HepG2 (cell line): ENCODE data around the gene ADIPOR2. TPM values are rescaled to one million over a fixed set of nuclear protein-coding genes. Genes with fewer than 3 reads are reported as not detected.

ENCODE experiments used
- MED13 ChIP-seq: sonication (generic); formaldehyde crosslinking; IDR thresholded peaks from 2 replicates; pipeline ENCODE4 v1.5.0; 2020; ENCODE audit warnings: missing genetic modification reagents
- RCOR2 ChIP-seq: IDR thresholded peaks from 2 replicates; pipeline ENCODE4 v1.6.1; 2016; ENCODE audit warnings: missing biosample characterization, missing genetic modification reagents
- RFX3 ChIP-seq: IDR thresholded peaks from 2 replicates; pipeline ENCODE4 v1.6.1; 2016; ENCODE audit warnings: missing biosample characterization, missing genetic modification reagents
- ZMAT3 ChIP-seq: sonication (generic); formaldehyde crosslinking; conservative IDR thresholded peaks from 2 replicates; pipeline ENCODE4 v1.7.0; 2021; ENCODE audit warnings: missing genetic modification reagents
- ZNF329 ChIP-seq: sonication (generic); formaldehyde crosslinking; IDR thresholded peaks from 2 replicates; pipeline ENCODE4 v1.9.0; 2021; ENCODE audit warnings: low read depth, mild to moderate bottlenecking, missing genetic modification reagents
- ZNF337 ChIP-seq: sonication (generic); formaldehyde crosslinking; IDR thresholded peaks from 2 replicates; pipeline ENCODE4 v1.5.1; 2020; ENCODE audit warnings: missing genetic modification reagents, low read depth, mild to moderate bottlenecking, borderline replicate concordance
- ZNF558 ChIP-seq: sonication (generic); formaldehyde crosslinking; IDR thresholded peaks from 2 replicates; pipeline ENCODE4 v1.9.0; 2022; ENCODE audit warnings: mild to moderate bottlenecking, missing genetic modification reagents, borderline replicate concordance
- ZNF563 ChIP-seq: sonication (generic); formaldehyde crosslinking; IDR thresholded peaks from 2 replicates; pipeline ENCODE4 v1.8.0; 2022; ENCODE audit warnings: mild to moderate bottlenecking, moderate library complexity, missing genetic modification reagents
- ZNF670 ChIP-seq: sonication (generic); formaldehyde crosslinking; IDR thresholded peaks from 2 replicates; pipeline ENCODE4 v1.8.0; 2022; ENCODE audit warnings: mild to moderate bottlenecking, missing genetic modification reagents, borderline replicate concordance
- ZNF761 ChIP-seq: sonication (generic); formaldehyde crosslinking; conservative IDR thresholded peaks from 2 replicates; pipeline ENCODE4 v1.4.0; 2020; ENCODE audit warnings: mild to moderate bottlenecking, missing genetic modification reagents
- ZNF775 ChIP-seq: sonication (generic); formaldehyde crosslinking; IDR thresholded peaks from 2 replicates; pipeline ENCODE4 v1.4.0; 2020; ENCODE audit warnings: missing genetic modification reagents, mild to moderate bottlenecking, moderate library complexity, borderline replicate concordance
- polyA plus RNA-seq, 8 experiments: library from polyadenylated mRNA; depleted of rRNA in 3 of 8; stranded (reverse) in 7 of 8; unstranded in 1 of 8; fragments of >200 nt; fragmentation: Illumina TruSeq in 4 of 8; extraction: Trizol in 4 of 8; gene quantifications; 2 replicates each; pipeline versions ENCODE4 v1.2.1 to v1.2.3, GENCODE V29; 2011 to 2016; ENCODE audit warnings: low read depth in 4 of 8, missing spikeins in 1 of 8, mixed read lengths in 1 of 8; ENCODE audit not compliant: insufficient read depth in 1 of 8
- total RNA-seq, 5 experiments: library from RNA; depleted of rRNA; stranded (reverse); fragments of >200 nt; fragmentation: Illumina TruSeq; extraction: Trizol; gene quantifications; 2 replicates each; pipeline ENCODE4 v1.2.3, GENCODE V29; 2016; ENCODE audit warnings: low read depth in 1 of 5
- TF ChIP-seq, protein P1 (sequence below): sonication (generic); formaldehyde crosslinking; IDR thresholded peaks from 2 replicates; pipeline ENCODE4 v1.4.0; 2020; ENCODE audit warnings: mild to moderate bottlenecking, missing genetic modification reagents
- TF ChIP-seq, protein P2 (sequence below): sonication (generic); formaldehyde crosslinking; IDR thresholded peaks from 2 replicates; pipeline ENCODE4; 2020; ENCODE audit warnings: missing genetic modification reagents, mild to moderate bottlenecking, borderline replicate concordance
- TF ChIP-seq, protein P3 (sequence below): sonication (generic); formaldehyde crosslinking; IDR thresholded peaks from 2 replicates; pipeline ENCODE4 v1.8.0; 2022; ENCODE audit warnings: mild to moderate bottlenecking, missing genetic modification reagents, borderline replicate concordance
- TF ChIP-seq, protein P4 (sequence below): sonication (generic); formaldehyde crosslinking; IDR thresholded peaks from 2 replicates; pipeline ENCODE4 v1.5.0; 2020; ENCODE audit warnings: missing genetic modification reagents
- TF ChIP-seq, protein P5 (sequence below): sonication (generic); formaldehyde crosslinking; IDR thresholded peaks from 2 replicates; pipeline ENCODE4 v1.8.0; 2022; ENCODE audit warnings: mild to moderate bottlenecking, missing genetic modification reagents

The ADIPOR2 gene
- total and polyA plus RNA-seq, 2 of the 13 experiments (the other 11 are each of a cell fraction or from before 2014, with no cell fraction given), result 35.2 to 52.2 TPM

DNA sequence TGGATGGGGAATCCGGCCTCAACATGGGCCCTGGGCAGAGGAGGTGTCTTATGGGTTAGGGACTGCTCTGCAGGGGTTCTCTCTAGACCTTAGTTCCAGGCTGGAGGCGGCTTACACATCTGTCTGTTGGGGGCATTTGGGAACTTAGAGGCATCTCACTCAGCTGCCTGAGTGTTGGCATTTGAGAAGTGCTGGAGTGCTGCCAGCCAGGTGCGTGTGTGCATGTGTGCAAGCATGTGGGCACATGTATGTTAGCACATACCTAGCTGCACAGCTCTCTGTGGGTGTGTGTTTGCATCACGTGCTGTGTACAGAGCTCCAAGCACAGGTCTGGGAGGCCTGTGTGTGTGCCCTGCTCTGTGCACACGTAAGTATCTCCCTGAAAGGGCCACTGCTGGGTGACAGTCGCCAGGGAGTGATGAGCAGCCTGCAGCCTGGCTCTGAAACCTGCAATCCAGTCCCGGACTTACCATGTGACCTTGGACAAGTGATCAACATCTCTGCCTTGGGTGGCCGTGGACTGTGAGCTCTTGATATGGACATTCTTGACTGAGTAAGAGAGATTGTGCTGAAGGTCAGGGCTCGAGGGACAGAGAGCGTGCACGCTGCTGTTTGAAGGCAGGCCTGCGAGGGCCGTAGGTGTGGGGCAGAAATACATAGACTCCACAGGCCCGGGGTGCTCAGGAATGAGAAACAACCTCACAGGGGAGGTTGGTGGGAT is 134.7 kb downstream of the ADIPOR2 start (continued):
- TF ChIP-seq, protein P1, sequence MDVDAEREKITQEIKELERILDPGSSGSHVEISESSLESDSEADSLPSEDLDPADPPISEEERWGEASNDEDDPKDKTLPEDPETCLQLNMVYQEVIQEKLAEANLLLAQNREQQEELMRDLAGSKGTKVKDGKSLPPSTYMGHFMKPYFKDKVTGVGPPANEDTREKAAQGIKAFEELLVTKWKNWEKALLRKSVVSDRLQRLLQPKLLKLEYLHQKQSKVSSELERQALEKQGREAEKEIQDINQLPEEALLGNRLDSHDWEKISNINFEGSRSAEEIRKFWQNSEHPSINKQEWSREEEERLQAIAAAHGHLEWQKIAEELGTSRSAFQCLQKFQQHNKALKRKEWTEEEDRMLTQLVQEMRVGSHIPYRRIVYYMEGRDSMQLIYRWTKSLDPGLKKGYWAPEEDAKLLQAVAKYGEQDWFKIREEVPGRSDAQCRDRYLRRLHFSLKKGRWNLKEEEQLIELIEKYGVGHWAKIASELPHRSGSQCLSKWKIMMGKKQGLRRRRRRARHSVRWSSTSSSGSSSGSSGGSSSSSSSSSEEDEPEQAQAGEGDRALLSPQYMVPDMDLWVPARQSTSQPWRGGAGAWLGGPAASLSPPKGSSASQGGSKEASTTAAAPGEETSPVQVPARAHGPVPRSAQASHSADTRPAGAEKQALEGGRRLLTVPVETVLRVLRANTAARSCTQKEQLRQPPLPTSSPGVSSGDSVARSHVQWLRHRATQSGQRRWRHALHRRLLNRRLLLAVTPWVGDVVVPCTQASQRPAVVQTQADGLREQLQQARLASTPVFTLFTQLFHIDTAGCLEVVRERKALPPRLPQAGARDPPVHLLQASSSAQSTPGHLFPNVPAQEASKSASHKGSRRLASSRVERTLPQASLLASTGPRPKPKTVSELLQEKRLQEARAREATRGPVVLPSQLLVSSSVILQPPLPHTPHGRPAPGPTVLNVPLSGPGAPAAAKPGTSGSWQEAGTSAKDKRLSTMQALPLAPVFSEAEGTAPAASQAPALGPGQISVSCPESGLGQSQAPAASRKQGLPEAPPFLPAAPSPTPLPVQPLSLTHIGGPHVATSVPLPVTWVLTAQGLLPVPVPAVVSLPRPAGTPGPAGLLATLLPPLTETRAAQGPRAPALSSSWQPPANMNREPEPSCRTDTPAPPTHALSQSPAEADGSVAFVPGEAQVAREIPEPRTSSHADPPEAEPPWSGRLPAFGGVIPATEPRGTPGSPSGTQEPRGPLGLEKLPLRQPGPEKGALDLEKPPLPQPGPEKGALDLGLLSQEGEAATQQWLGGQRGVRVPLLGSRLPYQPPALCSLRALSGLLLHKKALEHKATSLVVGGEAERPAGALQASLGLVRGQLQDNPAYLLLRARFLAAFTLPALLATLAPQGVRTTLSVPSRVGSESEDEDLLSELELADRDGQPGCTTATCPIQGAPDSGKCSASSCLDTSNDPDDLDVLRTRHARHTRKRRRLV (CRISPR knock-in tag), result no peak
- TF ChIP-seq ZNF337 (CRISPR knock-in tag) (no peak), ZNF563 (0 out of 2 replicates have a peak, but pooled peaks have one; percentile 22), ZNF775 (no peak), RFX3 (CRISPR knock-in tag) (no peak), ZMAT3 (CRISPR knock-in tag) (no peak), ZNF329 (CRISPR knock-in tag) (no peak), ZNF558 (no peak), ZNF670 (CRISPR knock-in tag) (no peak; the same call in 1 of the 2 replicates), RCOR2 (0 out of 2 replicates have a peak, but pooled peaks have one; percentile 67), ZNF761 (CRISPR knock-in tag) (no peak), MED13 (CRISPR knock-in tag) (no peak)
- TF ChIP-seq, protein P2, sequence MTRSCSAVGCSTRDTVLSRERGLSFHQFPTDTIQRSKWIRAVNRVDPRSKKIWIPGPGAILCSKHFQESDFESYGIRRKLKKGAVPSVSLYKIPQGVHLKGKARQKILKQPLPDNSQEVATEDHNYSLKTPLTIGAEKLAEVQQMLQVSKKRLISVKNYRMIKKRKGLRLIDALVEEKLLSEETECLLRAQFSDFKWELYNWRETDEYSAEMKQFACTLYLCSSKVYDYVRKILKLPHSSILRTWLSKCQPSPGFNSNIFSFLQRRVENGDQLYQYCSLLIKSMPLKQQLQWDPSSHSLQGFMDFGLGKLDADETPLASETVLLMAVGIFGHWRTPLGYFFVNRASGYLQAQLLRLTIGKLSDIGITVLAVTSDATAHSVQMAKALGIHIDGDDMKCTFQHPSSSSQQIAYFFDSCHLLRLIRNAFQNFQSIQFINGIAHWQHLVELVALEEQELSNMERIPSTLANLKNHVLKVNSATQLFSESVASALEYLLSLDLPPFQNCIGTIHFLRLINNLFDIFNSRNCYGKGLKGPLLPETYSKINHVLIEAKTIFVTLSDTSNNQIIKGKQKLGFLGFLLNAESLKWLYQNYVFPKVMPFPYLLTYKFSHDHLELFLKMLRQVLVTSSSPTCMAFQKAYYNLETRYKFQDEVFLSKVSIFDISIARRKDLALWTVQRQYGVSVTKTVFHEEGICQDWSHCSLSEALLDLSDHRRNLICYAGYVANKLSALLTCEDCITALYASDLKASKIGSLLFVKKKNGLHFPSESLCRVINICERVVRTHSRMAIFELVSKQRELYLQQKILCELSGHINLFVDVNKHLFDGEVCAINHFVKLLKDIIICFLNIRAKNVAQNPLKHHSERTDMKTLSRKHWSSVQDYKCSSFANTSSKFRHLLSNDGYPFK (CRISPR knock-in tag), result no peak
- TF ChIP-seq, protein P3, sequence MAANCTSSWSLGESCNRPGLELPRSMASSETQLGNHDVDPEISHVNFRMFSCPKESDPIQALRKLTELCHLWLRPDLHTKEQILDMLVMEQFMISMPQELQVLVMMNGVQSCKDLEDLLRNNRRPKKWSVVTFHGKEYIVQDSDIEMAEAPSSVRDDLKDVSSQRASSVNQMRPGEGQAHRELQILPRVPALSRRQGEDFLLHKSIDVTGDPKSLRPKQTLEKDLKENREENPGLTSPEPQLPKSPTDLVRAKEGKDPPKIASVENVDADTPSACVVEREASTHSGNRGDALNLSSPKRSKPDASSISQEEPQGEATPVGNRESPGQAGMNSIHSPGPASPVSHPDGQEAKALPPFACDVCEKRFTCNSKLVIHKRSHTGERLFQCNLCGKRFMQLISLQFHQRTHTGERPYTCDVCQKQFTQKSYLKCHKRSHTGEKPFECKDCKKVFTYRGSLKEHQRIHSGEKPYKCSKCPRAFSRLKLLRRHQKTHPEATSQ (CRISPR knock-in tag), result no peak
- TF ChIP-seq, protein P4, sequence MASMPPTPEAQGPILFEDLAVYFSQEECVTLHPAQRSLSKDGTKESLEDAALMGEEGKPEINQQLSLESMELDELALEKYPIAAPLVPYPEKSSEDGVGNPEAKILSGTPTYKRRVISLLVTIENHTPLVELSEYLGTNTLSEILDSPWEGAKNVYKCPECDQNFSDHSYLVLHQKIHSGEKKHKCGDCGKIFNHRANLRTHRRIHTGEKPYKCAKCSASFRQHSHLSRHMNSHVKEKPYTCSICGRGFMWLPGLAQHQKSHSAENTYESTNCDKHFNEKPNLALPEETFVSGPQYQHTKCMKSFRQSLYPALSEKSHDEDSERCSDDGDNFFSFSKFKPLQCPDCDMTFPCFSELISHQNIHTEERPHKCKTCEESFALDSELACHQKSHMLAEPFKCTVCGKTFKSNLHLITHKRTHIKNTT (CRISPR knock-in tag), result no peak
- TF ChIP-seq, protein P5, sequence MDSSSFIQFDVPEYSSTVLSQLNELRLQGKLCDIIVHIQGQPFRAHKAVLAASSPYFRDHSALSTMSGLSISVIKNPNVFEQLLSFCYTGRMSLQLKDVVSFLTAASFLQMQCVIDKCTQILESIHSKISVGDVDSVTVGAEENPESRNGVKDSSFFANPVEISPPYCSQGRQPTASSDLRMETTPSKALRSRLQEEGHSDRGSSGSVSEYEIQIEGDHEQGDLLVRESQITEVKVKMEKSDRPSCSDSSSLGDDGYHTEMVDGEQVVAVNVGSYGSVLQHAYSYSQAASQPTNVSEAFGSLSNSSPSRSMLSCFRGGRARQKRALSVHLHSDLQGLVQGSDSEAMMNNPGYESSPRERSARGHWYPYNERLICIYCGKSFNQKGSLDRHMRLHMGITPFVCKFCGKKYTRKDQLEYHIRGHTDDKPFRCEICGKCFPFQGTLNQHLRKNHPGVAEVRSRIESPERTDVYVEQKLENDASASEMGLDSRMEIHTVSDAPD (CRISPR knock-in tag), result no peak
